GM19328 (cell line): Measurements from ENCODE around the gene CHSY1.
"Not testable (repeated sequence)": the region's sequence is repeated elsewhere in the genome, so short reads cannot be mapped to it uniquely, and the experiment has no call there.

ENCODE experiments used
- ATAC-seq: cut with Tn5 transposase; IDR thresholded peaks from one replicate; pipeline ENCODE4 v1.9.1; 2021; ENCODE audit warnings: mild to moderate bottlenecking, moderate library complexity; ENCODE audit not compliant: unreplicated experiment

The CHSY1 gene

DNA sequence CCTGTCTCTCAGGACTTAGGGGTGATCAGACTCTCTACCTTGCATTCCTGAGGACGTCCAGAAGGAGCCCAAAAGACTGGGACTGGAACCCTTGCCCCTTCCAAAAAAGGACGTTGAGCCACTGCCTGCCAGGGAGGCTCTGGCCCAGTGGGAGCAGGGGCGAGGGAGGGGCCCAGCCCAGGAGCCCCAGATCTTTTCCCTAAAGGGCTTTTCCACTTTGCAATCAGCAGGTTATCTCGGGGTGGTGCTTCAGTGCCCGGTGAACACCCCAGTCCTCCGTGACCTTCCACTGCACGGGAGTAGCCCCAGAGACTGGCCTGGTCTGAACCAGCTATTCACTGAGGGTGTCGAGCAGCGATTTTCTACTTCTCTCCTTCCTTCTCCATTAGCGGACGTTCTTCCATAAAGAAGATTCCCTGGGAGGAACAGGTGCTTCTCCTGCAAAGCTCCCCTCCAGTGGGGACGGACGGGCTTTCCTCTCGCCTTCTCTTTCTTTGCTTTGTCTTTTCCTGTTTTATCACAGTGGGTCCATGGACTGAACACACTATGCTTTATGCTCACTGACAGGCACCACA lies 113.7 kb downstream of the CHSY1 start:
- no peak for ATAC-seq

GRCh38 chr15:101137312-101137940 lies 114.4 kb downstream of the CHSY1 start:
- ATAC-seq = no peak

GRCh38 chr15:101136381-101137268 lies 115.2 kb downstream of the CHSY1 start:
- ATAC-seq = no peak

DNA sequence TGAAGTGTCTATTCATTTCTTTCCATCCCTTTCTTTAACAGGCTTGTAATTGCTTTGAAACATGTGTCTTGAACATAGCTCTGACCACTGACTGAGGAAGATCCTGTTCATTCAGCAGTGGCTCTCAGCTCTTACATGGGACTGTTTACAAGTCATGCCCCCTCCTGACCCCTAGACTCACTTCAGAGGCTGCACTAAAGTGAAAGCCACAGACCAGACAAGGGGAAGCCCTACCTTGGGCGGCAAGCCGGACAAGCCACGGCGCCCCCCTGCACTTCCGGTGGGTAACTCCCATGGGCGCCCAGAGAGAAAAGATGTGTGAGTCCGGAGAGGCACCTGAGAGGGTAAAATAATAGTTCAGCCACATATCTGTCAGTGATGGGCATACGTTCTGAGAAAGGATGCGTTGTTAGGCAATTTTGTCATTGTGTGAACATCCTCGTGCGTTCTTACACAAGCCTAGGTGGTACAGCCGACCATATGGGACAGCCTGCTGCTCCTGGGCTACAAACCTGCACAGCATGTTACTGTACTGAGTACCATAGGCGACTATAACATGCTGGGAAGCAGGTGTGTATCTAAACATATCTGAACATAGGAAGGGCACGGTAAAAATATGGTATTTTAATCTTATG lies 116.2 kb downstream of the CHSY1 start:
- peak; percentile 54 for ATAC-seq

DNA sequence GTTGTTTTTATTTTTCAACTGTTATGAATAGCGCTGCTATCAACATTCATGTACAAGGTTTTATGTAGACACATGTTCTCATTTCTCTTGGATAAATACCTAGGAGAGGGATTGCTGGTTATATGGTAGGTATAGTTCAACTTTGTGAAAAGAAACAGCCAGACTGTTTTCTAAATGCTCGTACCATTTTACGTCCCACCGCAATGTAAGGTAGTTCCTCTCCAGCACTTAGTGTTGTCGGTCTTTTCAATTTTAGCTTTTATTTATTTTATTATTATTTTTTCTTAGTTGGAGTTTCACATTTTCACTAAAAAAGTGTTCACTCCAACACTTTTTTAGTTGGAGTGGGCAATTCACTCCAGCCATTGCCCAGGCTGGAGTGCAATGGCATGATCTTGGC lies 117.1 kb downstream of the CHSY1 start:
- ATAC-seq = no peak

- no peak for ATAC-seq
Measured at GRCh38 chr15:101133751-101134261, 118.0 kb downstream of the CHSY1 start.

DNA sequence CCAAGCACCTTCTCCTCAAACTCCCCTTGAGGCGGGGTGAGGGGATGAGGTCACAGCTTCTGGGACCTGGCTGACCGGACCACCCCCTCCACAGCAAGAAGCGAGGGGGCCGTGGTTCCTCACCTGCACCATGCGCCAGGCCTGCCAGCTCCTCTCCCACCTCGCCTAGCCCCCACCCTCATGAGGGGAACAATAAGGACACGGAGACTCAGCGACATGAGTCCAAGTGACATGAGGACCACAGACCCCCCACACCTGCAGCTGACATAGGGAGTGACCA lies 118.7 kb downstream of the CHSY1 start:
- ATAC-seq = no peak

DNA sequence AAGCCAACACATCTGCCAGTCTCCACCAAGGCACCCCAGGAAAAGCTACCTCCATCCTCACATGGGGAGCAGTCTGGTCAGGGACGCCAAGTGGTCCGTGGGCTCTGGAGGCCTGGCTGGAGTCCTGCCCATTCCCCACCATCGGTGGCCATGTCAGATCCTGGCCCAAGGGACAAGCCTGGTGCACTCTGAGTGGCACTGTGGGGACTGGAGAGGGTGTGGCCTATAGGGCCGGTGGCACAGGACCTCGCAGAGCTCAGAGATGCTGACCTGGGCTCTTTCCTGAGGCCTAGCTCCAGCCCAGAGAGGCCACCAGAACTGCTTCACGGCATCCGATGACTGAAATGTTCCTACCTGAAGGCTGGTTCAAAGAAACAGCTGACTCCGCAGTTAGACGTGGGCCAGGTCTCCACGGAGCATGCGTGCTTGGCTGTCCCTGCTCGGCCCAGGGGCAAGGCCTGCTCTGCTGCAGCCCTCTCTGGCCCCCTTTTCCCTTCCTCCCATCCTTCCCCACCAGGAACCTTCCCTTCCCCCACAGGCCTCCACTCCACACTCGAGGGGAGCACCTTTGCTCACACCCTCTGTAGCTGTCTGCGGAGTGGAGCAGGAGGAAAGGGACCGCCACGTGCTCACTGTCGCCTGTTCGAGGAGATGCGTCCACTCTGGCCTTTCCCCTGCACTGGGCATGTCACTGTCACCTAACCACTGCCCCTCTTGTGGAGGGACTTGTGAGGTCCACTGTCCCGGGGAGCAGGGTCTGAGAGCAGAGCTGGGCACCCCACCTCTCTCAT lies 119.3 kb downstream of the CHSY1 start:
- no peak for ATAC-seq

DNA sequence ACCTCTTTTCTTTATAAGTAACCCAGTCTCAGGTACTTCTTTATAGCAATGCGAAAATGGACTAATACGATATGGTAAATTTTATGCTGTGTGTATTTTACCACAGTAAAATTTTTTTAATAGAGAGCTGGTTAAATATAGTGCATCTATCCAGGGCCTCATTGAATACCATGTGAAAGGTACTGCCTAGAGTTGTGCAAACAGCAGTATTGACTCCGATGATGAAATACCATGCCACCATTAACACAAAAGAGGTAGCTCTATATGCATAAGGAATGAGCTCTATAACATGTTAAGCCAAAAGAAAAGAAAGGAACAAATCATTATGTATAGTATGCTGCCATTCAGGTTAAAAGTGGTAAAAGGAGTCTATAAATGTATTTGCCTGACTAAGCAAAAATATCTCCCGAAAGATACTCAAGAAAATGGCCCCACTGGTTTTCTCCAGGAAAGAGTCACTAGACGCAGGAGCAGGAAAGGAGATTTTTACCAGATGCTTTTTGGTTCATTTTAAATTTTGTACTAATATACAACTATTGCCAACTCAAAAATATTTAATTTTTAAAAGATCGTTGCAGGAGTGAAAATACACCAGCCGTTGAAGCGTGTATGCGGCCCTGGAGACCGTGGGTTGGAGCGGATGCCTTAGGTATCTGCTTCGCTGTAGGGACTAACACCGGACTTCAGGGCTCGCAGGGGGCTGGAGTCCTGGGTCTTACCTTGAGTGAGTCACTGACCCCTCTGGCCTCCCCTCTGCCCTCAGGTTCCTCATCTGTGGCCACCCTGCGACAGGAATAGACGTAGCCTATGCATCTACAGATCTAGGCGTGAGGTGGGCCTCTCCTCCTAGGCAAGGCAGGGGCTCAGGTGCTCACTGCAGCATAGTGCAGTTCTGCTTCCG lies 120.1 kb downstream of the CHSY1 start:
- ATAC-seq = no peak

GRCh38 chr15:101129851-101130380 lies 121.9 kb downstream of the CHSY1 start:
- no peak for ATAC-seq

DNA sequence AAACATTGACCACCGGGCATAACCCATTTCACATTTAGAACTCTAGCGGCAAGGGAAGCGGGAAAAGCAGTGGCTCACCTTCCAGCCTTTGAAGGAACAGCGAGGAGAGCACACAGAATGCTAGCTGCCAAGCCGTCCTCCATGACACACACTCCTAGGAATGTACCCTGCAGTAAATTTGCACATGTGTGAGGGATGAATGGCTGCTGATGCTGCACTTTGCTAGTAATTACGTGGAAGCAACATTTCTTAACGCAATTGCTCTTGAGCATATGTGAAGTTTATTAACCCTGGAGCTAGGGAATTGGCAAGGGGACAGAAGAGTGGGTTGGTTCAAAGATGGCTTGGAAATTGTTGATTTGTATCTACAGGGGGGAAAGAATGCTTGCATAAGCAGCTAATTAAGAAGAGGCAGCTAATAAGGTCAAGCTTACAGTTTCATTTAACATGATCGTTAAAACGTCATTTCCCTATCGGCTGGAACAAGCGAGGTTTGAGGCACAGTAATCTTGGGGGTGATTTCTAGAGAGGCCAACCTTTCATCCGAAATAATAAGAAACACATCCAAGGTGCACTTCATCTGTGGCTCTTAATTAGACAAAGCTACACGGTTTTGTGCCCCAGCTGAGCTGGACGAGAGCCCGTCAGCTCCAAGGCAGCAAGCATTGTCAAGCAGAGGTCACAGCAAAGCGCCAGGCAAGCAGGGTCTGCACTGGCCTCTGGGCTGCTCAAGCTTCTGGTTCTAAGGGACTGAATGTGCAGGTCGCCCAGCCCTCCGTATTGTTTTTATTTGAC lies 123.4 kb downstream of the CHSY1 start:
- no peak for ATAC-seq

DNA sequence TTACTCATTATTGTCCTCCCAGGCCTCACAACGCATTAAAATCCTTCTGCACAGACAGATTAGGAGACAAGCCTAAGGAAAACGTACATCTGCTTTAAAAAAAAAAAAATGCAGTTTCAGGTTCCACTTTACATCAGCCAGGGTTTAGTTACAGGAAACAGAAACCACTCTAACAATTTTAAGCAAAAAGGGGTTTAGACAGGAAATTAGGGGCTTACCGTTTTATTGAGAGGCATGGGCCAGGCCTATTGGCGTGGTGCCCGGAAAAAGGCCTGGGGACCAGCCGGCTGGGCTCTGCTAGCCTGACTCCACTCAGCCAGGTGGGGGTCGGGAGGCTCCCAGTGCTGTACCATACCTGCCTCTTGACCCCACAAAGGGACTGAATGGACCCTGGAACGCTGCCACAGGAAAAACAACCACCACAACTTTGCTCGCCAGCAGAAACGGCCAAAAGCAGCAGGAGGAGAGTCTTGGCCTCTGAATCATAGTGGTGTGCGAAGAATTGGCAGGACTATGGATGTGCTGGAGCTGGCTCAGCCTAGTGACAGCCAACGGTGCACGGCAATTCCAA lies 124.3 kb downstream of the CHSY1 start:
- ATAC-seq = peak; percentile 62

DNA sequence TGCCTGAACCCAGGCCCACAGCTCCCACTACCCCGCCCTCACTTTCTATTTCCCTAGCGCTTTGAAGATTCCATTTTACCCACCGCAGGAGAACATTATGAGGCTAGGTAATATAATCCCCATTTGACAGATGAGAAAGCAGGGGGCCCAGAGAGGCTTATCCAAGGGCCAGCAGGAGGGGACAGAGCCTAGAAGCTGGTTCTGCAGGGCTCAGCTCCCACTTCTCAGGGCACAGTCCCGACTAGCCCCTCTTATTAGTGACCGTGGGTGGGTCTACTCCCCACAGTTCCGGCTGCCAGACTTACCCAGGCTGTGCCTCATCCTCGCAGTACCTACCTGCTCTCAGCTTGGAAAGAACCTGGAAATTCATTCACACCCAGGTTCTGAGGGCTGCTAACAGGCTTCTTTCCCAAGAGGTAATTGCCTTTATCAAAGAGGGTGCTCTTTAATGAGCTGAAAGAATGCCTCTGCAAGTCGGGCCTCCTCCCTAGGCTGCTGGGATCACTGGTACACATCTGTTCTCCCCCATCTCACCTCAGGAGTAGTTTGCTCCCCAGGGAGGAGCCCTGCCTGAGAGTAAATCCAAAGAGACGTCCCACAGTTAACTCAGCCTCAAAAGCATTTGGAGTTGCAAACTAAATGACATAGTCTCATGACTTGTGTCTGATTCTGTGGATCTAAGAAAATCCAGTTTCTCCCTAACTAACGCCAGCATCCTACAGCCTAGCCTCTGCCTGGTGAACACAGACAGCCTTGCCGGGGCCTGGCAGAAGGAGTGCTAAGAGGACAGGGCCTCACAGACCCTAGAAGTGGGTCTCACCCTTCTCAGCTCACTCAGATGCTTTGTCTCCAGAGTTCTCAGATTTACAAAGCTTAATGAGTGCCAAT lies 125.0 kb downstream of the CHSY1 start:
- peak; percentile 41 for ATAC-seq

- ATAC-seq = not testable (repeated sequence)
Measured at GRCh38 chr15:101125881-101126428, 125.9 kb downstream of the CHSY1 start.
